Suprapubic skin (tissue), 4 donors: Measurements from ENCODE around the gene PSMC4.
"Not testable (repeated sequence)": the region's sequence is repeated elsewhere in the genome, so short reads cannot be mapped to it uniquely, and the experiment has no call there.

Source experiments
- CTCF ChIP-seq, 2 donors: fragments of 200-600 bp in 1 of 2; fragments of 450-650 bp in 1 of 2; sonication (generic) in 1 of 2; IDR thresholded peaks; one replicate each; pipeline ENCODE4 v1.5.1; 2016 to 2019; ENCODE audit warnings: antibody characterized with exemption in 2 of 2, mild to moderate bottlenecking in 1 of 2, moderate library complexity in 1 of 2
- EP300 ChIP-seq: sonication (generic); formaldehyde crosslinking; IDR thresholded peaks from one replicate; pipeline ENCODE4 v1.6.1; 2017; ENCODE audit warnings: antibody characterized with exemption
- POLR2A ChIP-seq, 2 donors: fragments of 450-650 bp; IDR thresholded peaks; one replicate each; pipeline ENCODE4 v1.6.1; 2017; ENCODE audit warnings: antibody characterized with exemption in 2 of 2, mild to moderate bottlenecking in 2 of 2, moderate library complexity in 2 of 2
- POLR2AphosphoS5 ChIP-seq, 3 donors: sonication (generic); formaldehyde crosslinking; IDR thresholded peaks; one replicate each; pipeline ENCODE4 v1.6.1; 2017; ENCODE audit warnings: antibody characterized with exemption in 3 of 3

DNA sequence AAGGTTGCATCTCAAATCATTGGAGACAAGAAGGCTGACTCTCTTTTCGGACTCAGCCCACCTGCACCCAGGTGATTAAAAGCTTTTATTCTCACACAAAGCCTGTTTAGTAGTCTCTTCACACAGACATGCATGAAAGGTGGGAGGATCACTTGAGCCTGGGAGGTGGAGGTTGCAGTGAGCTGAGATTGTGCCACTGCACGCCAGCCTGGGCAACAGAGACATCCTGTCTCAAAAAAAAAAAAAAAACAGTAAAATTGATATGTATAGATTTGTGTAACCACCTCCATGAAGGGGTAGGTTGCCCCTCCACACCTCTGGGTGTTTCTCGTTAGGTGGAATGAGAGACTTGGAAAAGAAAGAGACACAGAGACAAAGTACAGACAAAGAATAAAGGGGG is 12.0 kb upstream of the PSMC4 start:
- not testable (repeated sequence) for TF ChIP-seq CTCF (IDR thresholded peaks at IDR 0.05); EP300; POLR2A (IDR thresholded peaks at IDR 0.05); POLR2AphosphoS5 (IDR thresholded peaks at IDR 0.05)
